Rectal smooth muscle tissue (tissue), 1 donor: Measurements from ENCODE around the gene PRKD2.
"Not testable (repeated sequence)": the region's sequence is repeated elsewhere in the genome, so short reads cannot be mapped to it uniquely, and the experiment has no call there.

Experiments used
- H3K27ac ChIP-seq: one replicate; pipeline ENCODE4 v1.7.0; 2013; ENCODE audit warnings: low read depth, low read length, inconsistent platforms
- H3K27me3 ChIP-seq: one replicate; pipeline ENCODE4 v1.7.0; 2013; ENCODE audit warnings: low read length; ENCODE audit not compliant: control insufficient read depth, insufficient read depth
- H3K36me3 ChIP-seq: one replicate; pipeline ENCODE4 v1.7.0; 2013; ENCODE audit warnings: low read length; ENCODE audit not compliant: control insufficient read depth, insufficient read depth
- H3K4me1 ChIP-seq: one replicate; pipeline ENCODE4 v1.7.0; 2013; ENCODE audit warnings: low read length; ENCODE audit not compliant: control insufficient read depth, insufficient read depth
- H3K4me3 ChIP-seq: one replicate; pipeline ENCODE4 v1.7.0; 2013; ENCODE audit warnings: low read length
- H3K9ac ChIP-seq: one replicate; pipeline ENCODE4 v1.7.0; 2013; ENCODE audit warnings: low read length

Gene PRKD2

GRCh38 chr19:46635920-46636761 is 80.8 kb downstream of the PRKD2 start, which contains the start of gene GNG8:
Gene GNG8, minus strand, starts transcription at chr19:46636202. Its CDS starts 1,520 bp downstream, at chr19:46634682.
- Histone ChIP-seq H3K27me3 (peaks cover 9% of the 10 kb centered on the region), H3K27ac (no peak within 1 kb of the TSS), H3K36me3 (no peaks in the 10 kb centered on the region), H3K4me3 (no peak within 1 kb of the TSS), H3K4me1 (peaks cover 7% of the 10 kb centered on the region), H3K9ac (no peak within 1 kb of the TSS)

DNA sequence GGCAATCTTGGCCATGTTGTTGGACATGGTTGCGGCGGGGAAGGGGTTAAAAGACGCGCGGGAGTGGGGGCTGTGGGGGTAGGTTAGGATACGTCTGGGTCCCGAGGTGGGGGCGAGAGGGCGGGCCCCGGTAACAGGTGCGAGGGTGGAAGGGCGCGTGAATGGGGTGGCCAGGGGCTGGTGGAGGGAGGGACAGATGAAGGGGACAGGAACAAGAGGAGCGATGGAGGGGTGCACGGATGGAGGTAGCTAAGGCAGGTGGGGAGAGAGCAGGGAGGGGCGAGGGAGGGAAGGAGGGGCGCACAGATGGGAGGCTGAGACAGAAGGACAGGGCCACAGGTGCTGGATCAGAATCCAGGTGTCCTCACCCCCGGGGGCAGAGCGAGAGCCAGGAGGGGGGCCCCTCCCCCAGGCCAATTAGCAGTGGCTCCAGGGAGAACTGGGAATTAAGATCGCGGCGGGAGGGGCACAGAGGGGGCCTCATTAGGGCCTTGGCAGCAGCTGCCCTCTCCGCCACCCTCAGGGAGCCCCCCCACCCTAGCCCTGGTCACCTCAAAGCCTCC is 82.2 kb downstream of the PRKD2 start:
- Histone ChIP-seq H3K4me3 (no peak overlapping the region), H3K9ac (no peak overlapping the region), H3K4me1 (peaks cover 4% of the 10 kb centered on the region), H3K27ac (no peak overlapping the region), H3K27me3 (peaks cover 7% of the 10 kb centered on the region), H3K36me3 (no peaks in the 10 kb centered on the region)

- Histone ChIP-seq H3K36me3 (no peaks in the 10 kb centered on the region), H3K27ac (no peak overlapping the region), H3K4me3 (peak overlapping the region; percentile 65), H3K4me1 (peaks cover 2% of the 10 kb centered on the region), H3K9ac (no peak overlapping the region), H3K27me3 (peaks cover 7% of the 10 kb centered on the region)
Measured at GRCh38 chr19:46634045-46634655, 82.8 kb downstream of the PRKD2 start.

DNA sequence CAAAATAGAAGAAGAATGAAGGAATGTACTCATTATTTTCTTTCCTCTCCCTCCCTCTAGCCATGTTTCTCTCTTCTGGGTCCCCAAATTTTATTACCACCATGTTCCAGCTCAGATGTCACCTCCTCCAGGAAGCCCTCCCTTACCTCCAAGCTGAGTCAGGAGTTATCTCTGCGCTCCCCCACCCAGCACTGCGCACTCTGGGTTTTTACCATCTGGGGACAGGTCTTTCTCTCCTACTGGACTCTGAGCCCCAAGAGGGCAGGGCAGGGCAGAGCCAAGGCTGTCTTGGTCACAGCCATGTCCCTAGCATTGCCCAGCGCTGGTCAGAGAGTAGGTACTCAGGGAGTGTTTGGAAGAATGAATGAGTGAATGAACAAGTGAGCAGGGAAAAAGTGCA is 83.8 kb downstream of the PRKD2 start:
- Histone ChIP-seq H3K27ac (no peak overlapping the region), H3K9ac (no peak overlapping the region), H3K4me1 (no peaks in the 10 kb centered on the region), H3K4me3 (no peak overlapping the region), H3K36me3 (no peaks in the 10 kb centered on the region), H3K27me3 (peaks cover 7% of the 10 kb centered on the region)

- H3K36me3 ChIP-seq = no peaks in the 10 kb centered on the region
- no peak overlapping the region for H3K9ac ChIP-seq
- H3K4me3 ChIP-seq = no peak overlapping the region
- peaks cover 7% of the 10 kb centered on the region for H3K27me3 ChIP-seq
- no peak overlapping the region for H3K27ac ChIP-seq
- no peaks in the 10 kb centered on the region for H3K4me1 ChIP-seq
Measured at GRCh38 chr19:46631481-46631880, 85.4 kb downstream of the PRKD2 start.

DNA sequence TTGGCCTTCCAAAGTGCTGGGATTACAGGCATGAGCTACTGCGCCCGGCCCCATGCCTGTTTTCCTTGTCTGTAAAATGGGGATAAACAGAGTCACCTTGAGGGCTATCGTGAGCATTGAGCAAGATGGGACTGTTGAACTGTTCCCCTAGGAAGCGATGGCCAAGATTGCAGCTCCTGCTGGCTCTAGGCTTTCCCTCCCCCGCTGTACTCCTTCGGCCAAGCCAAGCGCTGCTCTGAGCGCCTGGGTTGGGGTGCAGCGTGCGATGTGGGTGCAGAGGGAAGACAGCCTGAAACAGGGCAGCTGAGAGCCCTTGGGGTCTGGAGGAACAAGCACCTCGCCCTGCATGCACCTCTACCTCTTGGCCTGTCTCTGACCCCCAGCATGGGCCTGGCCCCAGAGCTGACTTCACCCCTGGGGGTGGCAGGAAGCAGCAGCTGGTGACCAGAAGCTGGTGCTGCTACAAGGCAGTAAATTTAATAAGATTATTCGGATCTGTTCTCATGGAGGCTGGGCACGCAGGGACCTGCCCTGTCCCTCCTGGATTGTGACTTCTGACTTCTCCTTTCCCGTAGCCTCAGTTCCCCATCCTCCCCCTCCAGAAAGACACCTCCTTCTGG is 86.2 kb downstream of the PRKD2 start:
- no peaks in the 10 kb centered on the region for H3K36me3 ChIP-seq
- no peak overlapping the region for H3K27ac ChIP-seq
- H3K4me3 ChIP-seq = no peak overlapping the region
- peaks cover 7% of the 10 kb centered on the region for H3K27me3 ChIP-seq
- H3K9ac ChIP-seq = no peak overlapping the region
- H3K4me1 ChIP-seq = no peaks in the 10 kb centered on the region

GRCh38 chr19:46629546-46630025 is 87.3 kb downstream of the PRKD2 start:
- H3K4me1 ChIP-seq = peaks cover 4% of the 10 kb centered on the region
- H3K36me3 ChIP-seq = no peaks in the 10 kb centered on the region
- H3K9ac ChIP-seq = no peak overlapping the region
- H3K27ac ChIP-seq = no peak overlapping the region
- H3K27me3 ChIP-seq = peaks cover 7% of the 10 kb centered on the region
- no peak overlapping the region for H3K4me3 ChIP-seq

- H3K4me3 ChIP-seq, H3K36me3 ChIP-seq, H3K27me3 ChIP-seq, H3K4me1 ChIP-seq, H3K27ac ChIP-seq, H3K9ac ChIP-seq: not testable (repeated sequence)
Measured at GRCh38 chr19:46628970-46629369, 87.9 kb downstream of the PRKD2 start.

GRCh38 chr19:46626446-46626845 is 90.5 kb downstream of the PRKD2 start:
- Histone ChIP-seq H3K27me3 (no peaks in the 10 kb centered on the region), H3K27ac (no peak overlapping the region), H3K4me1 (peaks cover 10% of the 10 kb centered on the region), H3K36me3 (no peaks in the 10 kb centered on the region), H3K4me3 (no peak overlapping the region), H3K9ac (no peak overlapping the region)

GRCh38 chr19:46625731-46626130 is 91.2 kb downstream of the PRKD2 start:
- H3K36me3 ChIP-seq = no peaks in the 10 kb centered on the region
- no peaks in the 10 kb centered on the region for H3K27me3 ChIP-seq
- peaks cover 18% of the 10 kb centered on the region for H3K4me1 ChIP-seq
- H3K27ac ChIP-seq = peak overlapping the region; percentile 75
- no peak overlapping the region for H3K9ac ChIP-seq
- no peak overlapping the region for H3K4me3 ChIP-seq

DNA sequence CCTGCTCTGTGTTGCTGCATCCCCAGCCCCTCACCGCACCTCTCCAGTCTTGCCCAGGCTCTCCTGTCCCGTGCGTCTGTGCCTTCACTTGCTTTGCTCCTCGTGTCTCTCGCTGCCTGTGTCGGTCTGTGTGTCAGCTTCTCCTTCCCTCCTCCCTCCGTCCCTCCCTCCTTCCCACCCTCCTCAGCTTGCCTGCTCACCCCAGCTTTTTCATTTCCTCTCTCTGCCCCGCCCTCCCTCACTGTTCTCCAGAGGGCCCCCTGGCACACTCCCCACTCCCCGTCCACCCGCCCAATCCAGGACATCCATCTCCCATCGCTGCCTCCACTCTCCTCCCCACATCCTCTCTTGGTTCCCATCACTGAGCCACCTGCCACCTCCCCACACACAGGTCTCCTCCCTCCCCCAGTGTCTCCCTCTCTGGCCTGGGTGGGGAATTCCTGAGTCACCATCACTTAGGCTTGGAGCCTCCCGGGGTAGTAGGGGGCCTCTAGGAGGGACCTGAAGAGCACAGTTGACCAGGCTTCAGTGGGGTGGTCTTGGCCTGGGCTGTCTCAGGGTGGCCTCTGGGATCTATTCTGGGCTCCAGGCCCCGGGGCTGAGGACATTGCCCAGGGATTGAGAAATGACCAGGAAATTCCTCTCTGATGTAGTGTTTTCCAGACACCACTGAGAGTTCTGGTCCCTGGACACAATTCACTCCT is 91.8 kb downstream of the PRKD2 start, which contains the start of gene PTGIR:
TSS of gene PTGIR (minus strand) at position 132 of the 704 bp plus-strand sequence. CDS start 864 bp downstream, outside the sequence.
- Histone ChIP-seq H3K9ac (no peak within 1 kb of the TSS), H3K4me1 (peaks cover 24% of the 10 kb centered on the region), H3K4me3 (no peak within 1 kb of the TSS), H3K36me3 (no peaks in the 10 kb centered on the region), H3K27me3 (no peaks in the 10 kb centered on the region), H3K27ac (peak within 1 kb of the TSS; percentile 75)
